ENCODE data around the gene MEF2C.
A peak's percentile ranks its signal among the peaks of the same experiment; 100 is the strongest.

The MEF2C gene

GRCh38 chr5:88786789-88787188, 96.2 kb downstream of the MEF2C start:
- no peaks in the 10 kb centered on the region for H3K36me3 ChIP-seq (ENCODE audit: control insufficient read depth, low read depth, low read length)
- H3K9ac ChIP-seq (ENCODE audit: low read length): no peak overlapping the region
- H3K4me3 ChIP-seq (ENCODE audit: low read length): no peak overlapping the region
- H3K9me3 ChIP-seq (ENCODE audit: control insufficient read depth, low read depth, low read length): no peaks in the 10 kb centered on the region
- H3K27me3 ChIP-seq (ENCODE audit: control insufficient read depth, insufficient read depth, low read length): no peaks in the 10 kb centered on the region
- H3K27ac ChIP-seq (ENCODE audit: low read length): no peak overlapping the region
- H3K4me1 ChIP-seq (ENCODE audit: control insufficient read depth, low read depth, low read length): peaks cover 21% of the 10 kb centered on the region

- Histone ChIP-seq H3K4me1 (ENCODE audit: control insufficient read depth, low read depth, low read length) (peaks cover 21% of the 10 kb centered on the region), H3K4me3 (ENCODE audit: low read length) (no peak overlapping the region), H3K27ac (ENCODE audit: low read length) (peak overlapping the region; percentile 13)
Measured at GRCh38 chr5:88785746-88786565, 97.0 kb downstream of the MEF2C start.

GRCh38 chr5:88782571-88782970, 100.4 kb downstream of the MEF2C start:
- Histone ChIP-seq H3K4me1 (ENCODE audit: control insufficient read depth, low read depth, low read length) (peaks cover 21% of the 10 kb centered on the region), H3K4me3 (ENCODE audit: low read length) (no peak overlapping the region), H3K9ac (ENCODE audit: low read length) (no peak overlapping the region), H3K27me3 (ENCODE audit: control insufficient read depth, insufficient read depth, low read length) (no peaks in the 10 kb centered on the region), H3K36me3 (ENCODE audit: control insufficient read depth, low read depth, low read length) (no peaks in the 10 kb centered on the region), H3K27ac (ENCODE audit: low read length) (no peak overlapping the region), H3K9me3 (ENCODE audit: control insufficient read depth, low read depth, low read length) (no peaks in the 10 kb centered on the region)

More at GRCh38 chr5:88785746-88786565, 97.0 kb downstream of the MEF2C start:
- Histone ChIP-seq H3K27me3 (ENCODE audit: control insufficient read depth, insufficient read depth, low read length) (no peaks in the 10 kb centered on the region), H3K36me3 (ENCODE audit: control insufficient read depth, low read depth, low read length) (no peaks in the 10 kb centered on the region), H3K9ac (ENCODE audit: low read length) (no peak overlapping the region), H3K9me3 (ENCODE audit: control insufficient read depth, low read depth, low read length) (no peaks in the 10 kb centered on the region)

- Histone ChIP-seq H3K4me1 (ENCODE audit: control insufficient read depth, low read depth, low read length) (peaks cover 13% of the 10 kb centered on the region), H3K4me3 (ENCODE audit: low read length) (no peak overlapping the region), H3K9me3 (ENCODE audit: control insufficient read depth, low read depth, low read length) (no peaks in the 10 kb centered on the region), H3K27ac (ENCODE audit: low read length) (no peak overlapping the region), H3K36me3 (ENCODE audit: control insufficient read depth, low read depth, low read length) (no peaks in the 10 kb centered on the region), H3K9ac (ENCODE audit: low read length) (no peak overlapping the region), H3K27me3 (ENCODE audit: control insufficient read depth, insufficient read depth, low read length) (no peaks in the 10 kb centered on the region)
Measured at GRCh38 chr5:88780736-88781135, 102.2 kb downstream of the MEF2C start.

- Histone ChIP-seq H3K4me1 (ENCODE audit: control insufficient read depth, low read depth, low read length) (no peaks in the 10 kb centered on the region), H3K9ac (ENCODE audit: low read length) (no peak overlapping the region), H3K27me3 (ENCODE audit: control insufficient read depth, insufficient read depth, low read length) (no peaks in the 10 kb centered on the region), H3K36me3 (ENCODE audit: control insufficient read depth, low read depth, low read length) (no peaks in the 10 kb centered on the region), H3K27ac (ENCODE audit: low read length) (no peak overlapping the region), H3K9me3 (ENCODE audit: control insufficient read depth, low read depth, low read length) (no peaks in the 10 kb centered on the region), H3K4me3 (ENCODE audit: low read length) (no peak overlapping the region)
Measured at GRCh38 chr5:88778736-88779135, 104.2 kb downstream of the MEF2C start.

- H3K27ac ChIP-seq (ENCODE audit: low read length): no peak overlapping the region
- H3K9ac ChIP-seq (ENCODE audit: low read length): no peak overlapping the region
- H3K4me1 ChIP-seq (ENCODE audit: control insufficient read depth, low read depth, low read length): no peaks in the 10 kb centered on the region
- no peaks in the 10 kb centered on the region for H3K36me3 ChIP-seq (ENCODE audit: control insufficient read depth, low read depth, low read length)
- H3K9me3 ChIP-seq (ENCODE audit: control insufficient read depth, low read depth, low read length): no peaks in the 10 kb centered on the region
- no peaks in the 10 kb centered on the region for H3K27me3 ChIP-seq (ENCODE audit: control insufficient read depth, insufficient read depth, low read length)
- no peak overlapping the region for H3K4me3 ChIP-seq (ENCODE audit: low read length)
Measured at GRCh38 chr5:88776692-88777091, 106.3 kb downstream of the MEF2C start.

GRCh38 chr5:88772831-88773230, 110.2 kb downstream of the MEF2C start:
- no peak overlapping the region for H3K4me3 ChIP-seq (ENCODE audit: low read length)
- H3K36me3 ChIP-seq (ENCODE audit: control insufficient read depth, low read depth, low read length): no peaks in the 10 kb centered on the region
- no peak overlapping the region for H3K9ac ChIP-seq (ENCODE audit: low read length)
- no peaks in the 10 kb centered on the region for H3K9me3 ChIP-seq (ENCODE audit: control insufficient read depth, low read depth, low read length)
- H3K27me3 ChIP-seq (ENCODE audit: control insufficient read depth, insufficient read depth, low read length): no peaks in the 10 kb centered on the region
- no peaks in the 10 kb centered on the region for H3K4me1 ChIP-seq (ENCODE audit: control insufficient read depth, low read depth, low read length)
- no peak overlapping the region for H3K27ac ChIP-seq (ENCODE audit: low read length)

- H3K4me1 ChIP-seq (ENCODE audit: control insufficient read depth, low read depth, low read length): no peaks in the 10 kb centered on the region
- H3K9me3 ChIP-seq (ENCODE audit: control insufficient read depth, low read depth, low read length): no peaks in the 10 kb centered on the region
- H3K36me3 ChIP-seq (ENCODE audit: control insufficient read depth, low read depth, low read length): no peaks in the 10 kb centered on the region
- no peak overlapping the region for H3K27ac ChIP-seq (ENCODE audit: low read length)
- no peaks in the 10 kb centered on the region for H3K27me3 ChIP-seq (ENCODE audit: control insufficient read depth, insufficient read depth, low read length)
- H3K4me3 ChIP-seq (ENCODE audit: low read length): no peak overlapping the region
- H3K9ac ChIP-seq (ENCODE audit: low read length): no peak overlapping the region
Measured at GRCh38 chr5:88772047-88772446, 110.9 kb downstream of the MEF2C start.

- Histone ChIP-seq H3K27ac (ENCODE audit: low read length) (no peak overlapping the region), H3K9ac (ENCODE audit: low read length) (no peak overlapping the region), H3K4me1 (ENCODE audit: control insufficient read depth, low read depth, low read length) (no peaks in the 10 kb centered on the region), H3K4me3 (ENCODE audit: low read length) (no peak overlapping the region), H3K36me3 (ENCODE audit: control insufficient read depth, low read depth, low read length) (no peaks in the 10 kb centered on the region), H3K9me3 (ENCODE audit: control insufficient read depth, low read depth, low read length) (no peaks in the 10 kb centered on the region), H3K27me3 (ENCODE audit: control insufficient read depth, insufficient read depth, low read length) (no peaks in the 10 kb centered on the region)
Measured at GRCh38 chr5:88770276-88771257, 112.4 kb downstream of the MEF2C start.

- Histone ChIP-seq H3K4me3 (ENCODE audit: low read length) (no peak overlapping the region), H3K36me3 (ENCODE audit: control insufficient read depth, low read depth, low read length) (no peaks in the 10 kb centered on the region), H3K27ac (ENCODE audit: low read length) (no peak overlapping the region), H3K4me1 (ENCODE audit: control insufficient read depth, low read depth, low read length) (no peaks in the 10 kb centered on the region), H3K9me3 (ENCODE audit: control insufficient read depth, low read depth, low read length) (no peaks in the 10 kb centered on the region), H3K27me3 (ENCODE audit: control insufficient read depth, insufficient read depth, low read length) (no peaks in the 10 kb centered on the region), H3K9ac (ENCODE audit: low read length) (no peak overlapping the region)
Measured at GRCh38 chr5:88769165-88769564, 113.8 kb downstream of the MEF2C start.

- no peaks in the 10 kb centered on the region for H3K36me3 ChIP-seq (ENCODE audit: control insufficient read depth, low read depth, low read length)
- H3K4me3 ChIP-seq (ENCODE audit: low read length): no peak overlapping the region
- no peak overlapping the region for H3K27ac ChIP-seq (ENCODE audit: low read length)
- H3K4me1 ChIP-seq (ENCODE audit: control insufficient read depth, low read depth, low read length): no peaks in the 10 kb centered on the region
- no peaks in the 10 kb centered on the region for H3K27me3 ChIP-seq (ENCODE audit: control insufficient read depth, insufficient read depth, low read length)
- H3K9me3 ChIP-seq (ENCODE audit: control insufficient read depth, low read depth, low read length): no peaks in the 10 kb centered on the region
- H3K9ac ChIP-seq (ENCODE audit: low read length): no peak overlapping the region
Measured at GRCh38 chr5:88768411-88768810, 114.6 kb downstream of the MEF2C start.

Measured in iPS-18a (cell line).